Mesothelial cell of epicardium (in vitro differentiated cells): Measurements from ENCODE around the gene TLE5. TPM values are rescaled to one million over a fixed set of nuclear protein-coding genes. Genes with fewer than 3 reads are reported as not detected.

ENCODE experiments used
- DNase-seq, 2 experiments: peaks; one replicate each; pipeline ENCODE4 v3.0.0; 2021; ENCODE audit warnings: low spot score in 2 of 2; ENCODE audit not compliant: unreplicated experiment in 2 of 2
- H3K27ac Mint-ChIP-seq: 2 replicates; pipeline ENCODE4 v1.8.0; 2021; ENCODE audit warnings: mixed read lengths
- H3K27me3 Mint-ChIP-seq: 2 replicates; pipeline ENCODE4 v1.8.0; 2021; ENCODE audit warnings: low read depth, mixed read lengths
- H3K36me3 Mint-ChIP-seq: 2 replicates; pipeline ENCODE4 v1.8.0; 2021; ENCODE audit warnings: mixed read lengths
- H3K4me1 Mint-ChIP-seq: 2 replicates; pipeline ENCODE4 v1.8.0; 2021; ENCODE audit warnings: mixed read lengths
- H3K4me3 Mint-ChIP-seq: 2 replicates; pipeline ENCODE4 v1.8.0; 2021; ENCODE audit warnings: mild to moderate bottlenecking, moderate library complexity, mixed read lengths
- H3K9me3 Mint-ChIP-seq: 2 replicates; pipeline ENCODE4 v1.8.0; 2021; ENCODE audit warnings: mixed read lengths
- total RNA-seq: library from RNA; stranded (reverse); gene quantifications from 3 replicates; pipeline ENCODE4 v1.2.1, GENCODE V29; 2021
- TF ChIP-seq, protein P1 (sequence below): fragments of 200-600 bp; sonication (generic); IDR thresholded peaks from one replicate; pipeline ENCODE4 v1.5.0; 2021; ENCODE audit warnings: antibody characterized with exemption; ENCODE audit not compliant: unreplicated experiment

Gene TLE5
- total RNA-seq, 1 donor from 2014 or later = 417 TPM

GRCh38 chr19:3087769-3088168, 25.5 kb upstream of the TLE5 start:
- H3K36me3 Mint-ChIP-seq = no peaks in the 10 kb centered on the region
- no peaks in the 10 kb centered on the region for H3K27me3 Mint-ChIP-seq
- DNase-seq = no peak
- H3K27ac Mint-ChIP-seq = no peak overlapping the region
- no peak overlapping the region for H3K4me3 Mint-ChIP-seq
- TF ChIP-seq, protein P1, sequence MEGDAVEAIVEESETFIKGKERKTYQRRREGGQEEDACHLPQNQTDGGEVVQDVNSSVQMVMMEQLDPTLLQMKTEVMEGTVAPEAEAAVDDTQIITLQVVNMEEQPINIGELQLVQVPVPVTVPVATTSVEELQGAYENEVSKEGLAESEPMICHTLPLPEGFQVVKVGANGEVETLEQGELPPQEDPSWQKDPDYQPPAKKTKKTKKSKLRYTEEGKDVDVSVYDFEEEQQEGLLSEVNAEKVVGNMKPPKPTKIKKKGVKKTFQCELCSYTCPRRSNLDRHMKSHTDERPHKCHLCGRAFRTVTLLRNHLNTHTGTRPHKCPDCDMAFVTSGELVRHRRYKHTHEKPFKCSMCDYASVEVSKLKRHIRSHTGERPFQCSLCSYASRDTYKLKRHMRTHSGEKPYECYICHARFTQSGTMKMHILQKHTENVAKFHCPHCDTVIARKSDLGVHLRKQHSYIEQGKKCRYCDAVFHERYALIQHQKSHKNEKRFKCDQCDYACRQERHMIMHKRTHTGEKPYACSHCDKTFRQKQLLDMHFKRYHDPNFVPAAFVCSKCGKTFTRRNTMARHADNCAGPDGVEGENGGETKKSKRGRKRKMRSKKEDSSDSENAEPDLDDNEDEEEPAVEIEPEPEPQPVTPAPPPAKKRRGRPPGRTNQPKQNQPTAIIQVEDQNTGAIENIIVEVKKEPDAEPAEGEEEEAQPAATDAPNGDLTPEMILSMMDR = no peak
- no peaks in the 10 kb centered on the region for H3K9me3 Mint-ChIP-seq
- H3K4me1 Mint-ChIP-seq = no peaks in the 10 kb centered on the region

DNA sequence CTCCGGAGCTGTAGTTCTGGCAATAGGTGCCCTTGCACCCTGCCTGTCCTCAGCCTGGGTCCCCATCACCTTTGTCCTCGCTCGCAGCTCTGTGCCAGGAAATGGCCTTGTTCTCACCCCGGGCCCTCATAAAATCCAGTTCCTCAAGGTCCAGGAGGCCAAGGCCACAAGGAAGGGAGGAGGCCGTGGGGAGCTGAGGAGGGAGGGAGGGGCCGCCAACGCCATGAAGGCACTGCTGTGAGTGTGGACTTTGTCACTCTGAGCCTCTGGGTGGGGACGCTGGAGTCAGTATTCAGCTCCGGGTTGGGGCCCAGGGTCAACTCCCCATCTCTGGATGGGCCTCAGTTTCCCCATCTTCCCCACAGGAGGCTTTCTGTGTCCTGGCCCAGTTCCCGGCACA, 22.6 kb upstream of the TLE5 start:
- Mint-ChIP-seq H3K27ac (no peak overlapping the region), H3K27me3 (no peaks in the 10 kb centered on the region), H3K9me3 (no peaks in the 10 kb centered on the region), H3K4me3 (no peak overlapping the region), H3K36me3 (no peaks in the 10 kb centered on the region), H3K4me1 (no peaks in the 10 kb centered on the region)
- TF ChIP-seq, protein P1 = no peak
- DNase-seq = no peak

DNA sequence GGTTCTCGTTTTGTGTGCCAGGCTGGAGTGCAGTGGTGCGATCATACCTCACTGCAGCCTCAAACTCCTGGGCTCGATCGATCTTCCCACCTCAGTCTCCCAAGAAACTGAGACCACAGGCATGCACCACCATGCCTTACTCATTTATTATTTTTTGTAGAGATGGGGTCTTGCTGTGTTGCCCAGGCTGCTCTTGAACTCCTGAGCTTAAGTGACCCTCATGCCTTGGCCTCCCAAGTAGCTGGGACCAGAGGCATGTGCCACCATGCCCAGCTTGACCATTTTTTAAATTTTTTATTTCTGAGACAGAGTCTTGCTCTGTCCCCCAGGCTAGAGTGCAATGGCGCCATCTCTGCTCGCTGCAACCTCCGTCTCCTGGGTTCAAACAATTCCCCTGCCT, 21.7 kb upstream of the TLE5 start:
- no peak overlapping the region for H3K27ac Mint-ChIP-seq
- H3K36me3 Mint-ChIP-seq = no peaks in the 10 kb centered on the region
- H3K4me1 Mint-ChIP-seq = no peaks in the 10 kb centered on the region
- DNase-seq = no peak
- H3K27me3 Mint-ChIP-seq = no peaks in the 10 kb centered on the region
- H3K4me3 Mint-ChIP-seq = no peak overlapping the region
- TF ChIP-seq, protein P1 = no peak
- no peaks in the 10 kb centered on the region for H3K9me3 Mint-ChIP-seq

DNA sequence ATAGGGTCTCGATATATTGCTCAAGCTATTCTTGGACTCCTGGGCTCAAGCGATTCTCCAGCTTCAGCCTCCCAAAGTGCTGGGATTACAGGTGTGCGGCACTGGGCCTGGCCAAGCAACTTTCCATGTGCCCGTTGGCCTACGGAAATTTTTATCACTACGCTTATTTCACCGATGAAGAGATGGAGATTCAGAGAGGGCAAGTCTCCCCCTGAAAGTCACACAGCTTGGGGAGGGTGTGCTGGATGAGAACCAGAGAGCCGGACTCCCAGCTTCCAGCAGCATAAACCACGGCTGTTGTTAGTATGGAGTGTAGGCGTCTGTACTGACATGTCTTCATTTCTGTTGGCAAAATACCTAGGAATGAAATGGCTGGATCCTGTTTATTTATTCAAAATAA, 20.0 kb upstream of the TLE5 start:
- TF ChIP-seq, protein P1 = no peak
- no peak overlapping the region for H3K4me3 Mint-ChIP-seq
- no peaks in the 10 kb centered on the region for H3K4me1 Mint-ChIP-seq
- no peak overlapping the region for H3K27ac Mint-ChIP-seq
- no peaks in the 10 kb centered on the region for H3K36me3 Mint-ChIP-seq
- no peak for DNase-seq
- no peaks in the 10 kb centered on the region for H3K9me3 Mint-ChIP-seq
- H3K27me3 Mint-ChIP-seq = peaks cover 3% of the 10 kb centered on the region

DNA sequence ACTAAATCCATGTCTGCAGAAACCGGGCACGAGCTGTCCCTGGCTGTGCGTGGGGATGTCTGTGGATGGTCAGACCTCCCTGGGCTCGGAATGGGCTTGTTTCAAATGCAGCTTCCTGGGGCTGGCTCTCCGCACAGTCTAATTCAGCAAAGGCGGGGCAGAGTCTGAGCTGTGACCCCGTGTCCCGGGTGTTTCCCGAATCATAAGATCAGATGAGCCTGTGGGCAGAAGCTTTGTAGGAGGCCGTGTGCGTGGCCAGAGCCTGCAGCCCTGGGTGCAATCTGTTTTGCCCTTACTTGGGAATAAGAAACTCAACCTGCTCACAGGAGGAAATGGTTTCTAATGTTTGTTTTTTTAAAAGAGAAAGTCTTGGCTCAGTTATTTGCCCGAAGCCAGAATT, 18.0 kb upstream of the TLE5 start:
- TF ChIP-seq, protein P1 = no peak

GRCh38 chr19:3079578-3079977, 17.3 kb upstream of the TLE5 start:
- H3K27ac Mint-ChIP-seq = no peak overlapping the region

More for the DNA sequence above, 18.0 kb upstream of the TLE5 start:
- Mint-ChIP-seq H3K27ac (no peak overlapping the region), H3K4me3 (no peak overlapping the region), H3K9me3 (no peaks in the 10 kb centered on the region), H3K4me1 (peaks cover 4% of the 10 kb centered on the region), H3K27me3 (peaks cover 8% of the 10 kb centered on the region), H3K36me3 (no peaks in the 10 kb centered on the region)
- no peak for DNase-seq

More at GRCh38 chr19:3079578-3079977, 17.3 kb upstream of the TLE5 start:
- peaks cover 5% of the 10 kb centered on the region for H3K4me1 Mint-ChIP-seq
- no peak for DNase-seq
- no peak overlapping the region for H3K4me3 Mint-ChIP-seq
- H3K36me3 Mint-ChIP-seq = no peaks in the 10 kb centered on the region
- H3K9me3 Mint-ChIP-seq = no peaks in the 10 kb centered on the region
- H3K27me3 Mint-ChIP-seq = peaks cover 8% of the 10 kb centered on the region
- TF ChIP-seq, protein P1 = no peak
